OCI-LY1 (cell line): ENCODE data around the gene RNF103.

ENCODE experiments used
- EZH2 ChIP-seq: fragments of 200-600 bp; sonication (generic), shearing (Covaris generic); IDR thresholded peaks from 2 replicates; pipeline ENCODE4 v1.8.0; 2017; ENCODE audit warnings: borderline replicate concordance, mixed run types, mild to moderate bottlenecking, antibody characterized with exemption, low read length, moderate library complexity, mixed read lengths
- TF ChIP-seq, protein P1 (sequence below): fragments of 200-600 bp; sonication (generic), shearing (Covaris generic); IDR thresholded peaks from 2 replicates; pipeline ENCODE4 v1.5.1; 2017; ENCODE audit warnings: mild to moderate bottlenecking, antibody characterized with exemption, low read length, moderate library complexity, mixed read lengths

DNA sequence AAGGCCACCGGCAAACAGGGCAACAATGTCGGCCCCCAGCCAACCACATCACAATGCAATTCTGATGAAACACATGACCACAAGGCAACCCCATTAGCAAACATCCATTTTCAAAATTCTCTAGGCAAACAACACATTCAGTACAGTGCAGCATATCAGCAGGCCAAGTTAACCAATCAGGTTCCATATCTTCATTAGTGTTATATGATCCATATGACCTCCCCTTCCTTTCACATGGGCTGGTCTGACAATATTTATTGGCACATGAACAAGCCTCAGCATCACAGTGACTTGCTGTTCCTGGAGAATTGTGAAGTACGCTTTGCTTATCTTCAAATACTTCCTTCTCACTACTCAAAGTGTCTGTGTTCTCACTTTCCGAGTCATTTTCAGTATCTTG lies 19.8 kb downstream of the RNF103 start:
- TF ChIP-seq, protein P1, sequence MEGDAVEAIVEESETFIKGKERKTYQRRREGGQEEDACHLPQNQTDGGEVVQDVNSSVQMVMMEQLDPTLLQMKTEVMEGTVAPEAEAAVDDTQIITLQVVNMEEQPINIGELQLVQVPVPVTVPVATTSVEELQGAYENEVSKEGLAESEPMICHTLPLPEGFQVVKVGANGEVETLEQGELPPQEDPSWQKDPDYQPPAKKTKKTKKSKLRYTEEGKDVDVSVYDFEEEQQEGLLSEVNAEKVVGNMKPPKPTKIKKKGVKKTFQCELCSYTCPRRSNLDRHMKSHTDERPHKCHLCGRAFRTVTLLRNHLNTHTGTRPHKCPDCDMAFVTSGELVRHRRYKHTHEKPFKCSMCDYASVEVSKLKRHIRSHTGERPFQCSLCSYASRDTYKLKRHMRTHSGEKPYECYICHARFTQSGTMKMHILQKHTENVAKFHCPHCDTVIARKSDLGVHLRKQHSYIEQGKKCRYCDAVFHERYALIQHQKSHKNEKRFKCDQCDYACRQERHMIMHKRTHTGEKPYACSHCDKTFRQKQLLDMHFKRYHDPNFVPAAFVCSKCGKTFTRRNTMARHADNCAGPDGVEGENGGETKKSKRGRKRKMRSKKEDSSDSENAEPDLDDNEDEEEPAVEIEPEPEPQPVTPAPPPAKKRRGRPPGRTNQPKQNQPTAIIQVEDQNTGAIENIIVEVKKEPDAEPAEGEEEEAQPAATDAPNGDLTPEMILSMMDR, result no peak
- TF ChIP-seq EZH2, result no peak
